ENCODE measurements around the gene DRAXIN.

The DRAXIN gene

DNA sequence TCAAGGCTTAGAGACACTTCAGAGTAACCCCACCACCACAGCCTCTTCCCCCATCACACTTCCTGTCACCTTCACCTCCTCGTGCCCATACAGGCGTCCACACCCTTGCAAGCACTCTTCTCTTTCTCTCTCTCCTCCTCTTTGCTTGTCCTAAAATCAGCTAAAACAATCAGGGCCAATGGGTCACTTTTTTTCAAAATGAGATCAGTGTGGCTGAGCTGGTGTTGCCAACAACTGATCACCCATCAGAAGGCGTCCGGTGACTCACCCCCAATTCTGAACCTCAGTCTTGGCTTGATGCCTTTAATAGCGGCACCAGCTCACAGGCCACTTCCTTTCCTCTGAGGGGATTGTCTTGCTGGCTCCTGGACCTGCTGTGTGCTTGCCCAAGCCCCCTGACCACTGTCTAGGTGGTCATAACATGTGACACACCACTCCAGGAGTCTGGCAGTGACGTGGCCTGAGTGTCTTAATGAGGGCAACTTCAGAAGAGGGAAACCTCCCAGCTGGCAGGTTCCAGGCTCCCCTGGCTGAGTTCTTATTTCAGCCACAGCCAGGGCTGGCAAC lies 1.6 kb downstream of the DRAXIN start:
- ChIA-PET CTCF (interaction anchor here (0.7 to 2.4 kb wide), 3 partner anchors 15 to 29 kb away, joined by 3 to 8 read pairs (median 5); partner anchors contain the start of gene FBXO6), POLR2A (interaction anchor here (0.7 to 1.2 kb wide), 2 partner anchors 12 to 110 kb away, joined by 3 to 5 read pairs; no protein-coding TSS in a partner anchor)
- H3K4me3 ChIP-seq (ENCODE audit: low read depth, low read length): no peak overlapping the region
- no peak for DNase-seq (ENCODE audit: low read depth, low spot score)
- TF ChIP-seq, protein P1, sequence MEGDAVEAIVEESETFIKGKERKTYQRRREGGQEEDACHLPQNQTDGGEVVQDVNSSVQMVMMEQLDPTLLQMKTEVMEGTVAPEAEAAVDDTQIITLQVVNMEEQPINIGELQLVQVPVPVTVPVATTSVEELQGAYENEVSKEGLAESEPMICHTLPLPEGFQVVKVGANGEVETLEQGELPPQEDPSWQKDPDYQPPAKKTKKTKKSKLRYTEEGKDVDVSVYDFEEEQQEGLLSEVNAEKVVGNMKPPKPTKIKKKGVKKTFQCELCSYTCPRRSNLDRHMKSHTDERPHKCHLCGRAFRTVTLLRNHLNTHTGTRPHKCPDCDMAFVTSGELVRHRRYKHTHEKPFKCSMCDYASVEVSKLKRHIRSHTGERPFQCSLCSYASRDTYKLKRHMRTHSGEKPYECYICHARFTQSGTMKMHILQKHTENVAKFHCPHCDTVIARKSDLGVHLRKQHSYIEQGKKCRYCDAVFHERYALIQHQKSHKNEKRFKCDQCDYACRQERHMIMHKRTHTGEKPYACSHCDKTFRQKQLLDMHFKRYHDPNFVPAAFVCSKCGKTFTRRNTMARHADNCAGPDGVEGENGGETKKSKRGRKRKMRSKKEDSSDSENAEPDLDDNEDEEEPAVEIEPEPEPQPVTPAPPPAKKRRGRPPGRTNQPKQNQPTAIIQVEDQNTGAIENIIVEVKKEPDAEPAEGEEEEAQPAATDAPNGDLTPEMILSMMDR (IDR thresholded peaks at IDR 0.05; ENCODE audit: insufficient read depth, low read length, missing control alignments): no peak

DNA sequence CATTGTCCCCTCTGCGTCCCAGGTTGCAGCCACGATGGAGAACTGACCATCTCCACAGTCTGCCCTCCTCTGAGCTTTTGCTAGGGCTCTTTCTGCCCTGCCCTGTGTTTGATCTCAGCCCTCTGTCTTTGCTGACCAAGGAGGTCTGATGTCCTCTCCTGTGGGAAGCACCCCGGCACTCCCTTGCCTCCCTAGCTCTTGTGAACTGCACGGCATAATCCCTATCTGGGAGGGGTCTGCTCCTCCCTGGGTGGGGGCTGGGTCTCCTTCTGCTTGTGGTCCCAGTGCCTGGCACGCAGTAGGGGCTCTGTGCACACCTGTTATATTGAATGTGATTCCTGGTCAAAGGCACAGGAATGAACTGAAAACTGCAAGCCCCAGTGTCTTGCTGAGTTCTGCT lies 2.4 kb downstream of the DRAXIN start:
- POLR2A ChIA-PET: no interaction called here
- TF ChIP-seq, protein P1 (IDR thresholded peaks at IDR 0.05; ENCODE audit: insufficient read depth, low read length, missing control alignments): no peak
- DNase-seq (ENCODE audit: low read depth, low spot score): no peak
- no peak overlapping the region for H3K4me3 ChIP-seq (ENCODE audit: low read depth, low read length)
- CTCF ChIA-PET: interaction anchor here (1.4 to 2.4 kb wide), 3 partner anchors 14 to 30 kb away, joined by 5 to 8 read pairs (median 7); partner anchors contain the start of gene FBXO6

DNA sequence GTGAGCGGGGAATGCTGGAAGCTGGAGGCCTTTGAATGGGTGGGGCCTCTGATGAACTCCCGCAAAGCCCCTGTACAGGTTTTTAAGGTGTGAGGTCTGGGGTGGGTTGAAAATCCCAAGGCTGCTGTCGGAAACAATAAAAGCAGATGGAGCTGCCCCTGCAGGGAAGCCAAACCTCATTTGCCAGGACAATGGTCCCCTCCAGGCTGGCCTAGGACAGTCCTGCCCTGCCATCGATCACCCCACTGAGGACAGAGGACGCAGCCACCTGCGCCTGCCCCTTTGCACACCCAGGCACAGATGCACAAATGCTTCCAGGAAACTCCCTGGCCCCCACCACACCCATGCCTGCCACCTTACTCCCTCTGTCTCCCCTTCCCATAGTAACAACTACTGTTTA lies 4.4 kb downstream of the DRAXIN start:
- H3K4me3 ChIP-seq (ENCODE audit: low read depth, low read length): no peak overlapping the region
- TF ChIP-seq, protein P1 (IDR thresholded peaks at IDR 0.05; ENCODE audit: insufficient read depth, low read length, missing control alignments): no peak
- no peak for DNase-seq (ENCODE audit: low read depth, low spot score)
- ChIA-PET CTCF (interaction anchor here (0.6 to 1.6 kb wide), 3 partner anchors 13 to 658 kb away, joined by 3 read pairs; no protein-coding TSS in a partner anchor), POLR2A (no interaction called here)

DNA sequence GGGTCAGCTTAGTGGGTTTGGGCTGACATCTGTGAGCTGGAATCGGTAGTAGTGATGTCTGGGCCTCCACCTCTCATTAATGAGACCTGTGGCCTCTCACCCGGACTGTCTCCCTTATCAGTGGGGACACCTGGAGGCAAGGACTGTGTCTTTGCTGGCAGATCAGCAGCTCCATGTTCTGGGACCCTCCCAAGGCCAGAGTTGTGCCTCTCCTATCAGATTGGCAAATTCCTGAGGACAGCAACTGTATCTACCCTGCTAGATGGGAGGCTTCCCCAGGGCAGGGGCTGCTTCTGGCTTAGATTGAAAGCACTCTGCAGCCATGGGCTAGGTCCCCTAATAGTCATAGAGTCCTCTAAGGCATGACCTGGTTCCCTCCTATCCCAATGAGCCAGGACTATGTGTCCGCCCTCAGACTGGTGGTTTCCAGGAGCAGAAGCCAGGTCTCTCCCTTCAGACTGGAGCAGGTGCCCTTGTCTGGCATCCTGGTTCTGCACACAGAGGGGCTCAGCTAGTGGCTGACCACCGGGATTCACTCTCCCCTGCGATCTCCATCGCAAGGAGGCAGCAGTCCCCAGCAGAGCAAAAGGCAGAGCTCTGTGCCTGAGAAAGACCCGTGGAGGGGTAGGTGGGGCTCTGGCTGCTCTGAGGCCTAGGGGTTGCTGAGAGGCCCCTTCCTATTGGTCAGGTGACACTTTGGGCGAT lies 5.8 kb downstream of the DRAXIN start:
- no peak for DNase-seq (ENCODE audit: low read depth, low spot score)
- ChIA-PET CTCF (interaction anchor here (1.1 to 1.7 kb wide), 2 partner anchors 22 to 34 kb away, joined by 4 to 7 read pairs; partner anchors contain the start of gene FBXO6), POLR2A (no interaction called here)
- TF ChIP-seq, protein P1 (IDR thresholded peaks at IDR 0.05; ENCODE audit: insufficient read depth, low read length, missing control alignments): no peak
- H3K4me3 ChIP-seq (ENCODE audit: low read depth, low read length): no peak overlapping the region

DNA sequence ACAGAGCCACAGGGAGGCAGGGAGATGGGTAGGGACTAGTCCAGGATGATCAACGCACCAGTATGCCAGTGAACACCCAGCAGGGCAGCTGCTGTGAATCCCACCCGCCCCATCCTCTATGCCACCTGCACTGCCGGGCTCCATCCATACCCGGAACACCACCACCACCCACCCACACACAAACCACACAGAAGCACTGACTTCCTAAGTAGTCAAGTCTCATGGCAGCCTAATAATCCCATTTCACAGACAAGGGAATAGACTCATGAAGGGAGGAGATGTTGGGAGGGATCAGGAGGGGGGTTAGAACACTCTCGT lies 6.3 kb downstream of the DRAXIN start:
- POLR2A ChIA-PET: no interaction called here

More for the DNA sequence above, 6.3 kb downstream of the DRAXIN start:
- no peak overlapping the region for H3K4me3 ChIP-seq (ENCODE audit: low read depth, low read length)
- TF ChIP-seq, protein P1 (IDR thresholded peaks at IDR 0.05; ENCODE audit: insufficient read depth, low read length, missing control alignments): no peak
- DNase-seq (ENCODE audit: low read depth, low spot score): no peak
- CTCF ChIA-PET: interaction anchor here (1.1 to 1.7 kb wide), 2 partner anchors 21 to 34 kb away, joined by 4 to 7 read pairs; partner anchors contain the start of gene FBXO6

Measured in AG04449 (cell line).